WERI-Rb-1 (cell line): ENCODE results near the gene NANOS3.

Experiments
- DNase-seq: peaks from one replicate; pipeline ENCODE4 v3.0.0-alpha.2; 2020
- H3K27ac ChIP-seq: fragments of 250-450 bp; sonication (Bioruptor Pico); 2 replicates; pipeline ENCODE4 v1.5.1; 2020; ENCODE audit warnings: mild to moderate bottlenecking, moderate library complexity
- H3K27me3 ChIP-seq: fragments of 250-450 bp; sonication (Bioruptor Pico); 2 replicates; pipeline ENCODE4 v1.5.1; 2021; ENCODE audit warnings: mild to moderate bottlenecking, low read depth, moderate library complexity; ENCODE audit not compliant: insufficient read depth, severe bottlenecking
- H3K36me3 ChIP-seq: fragments of 250-450 bp; sonication (Bioruptor Pico); 2 replicates; pipeline ENCODE4 v1.5.1; 2020; ENCODE audit warnings: mild to moderate bottlenecking, moderate library complexity
- H3K4me3 ChIP-seq: 2 replicates; pipeline ENCODE4 v1.5.1; 2011; ENCODE audit warnings: low read depth, mild to moderate bottlenecking, control low read depth, low read length
- H3K9me3 ChIP-seq: fragments of 250-450 bp; sonication (Bioruptor Pico); 2 replicates; pipeline ENCODE4 v1.5.1; 2021; ENCODE audit warnings: mild to moderate bottlenecking, moderate library complexity; ENCODE audit not compliant: severe bottlenecking
- TF ChIP-seq, protein P1 (sequence below): IDR thresholded peaks from 2 replicates; pipeline ENCODE4 v1.5.1; 2011; ENCODE audit warnings: low read depth, mild to moderate bottlenecking, control low read depth, inconsistent platforms, low read length

NANOS3 gene

DNA sequence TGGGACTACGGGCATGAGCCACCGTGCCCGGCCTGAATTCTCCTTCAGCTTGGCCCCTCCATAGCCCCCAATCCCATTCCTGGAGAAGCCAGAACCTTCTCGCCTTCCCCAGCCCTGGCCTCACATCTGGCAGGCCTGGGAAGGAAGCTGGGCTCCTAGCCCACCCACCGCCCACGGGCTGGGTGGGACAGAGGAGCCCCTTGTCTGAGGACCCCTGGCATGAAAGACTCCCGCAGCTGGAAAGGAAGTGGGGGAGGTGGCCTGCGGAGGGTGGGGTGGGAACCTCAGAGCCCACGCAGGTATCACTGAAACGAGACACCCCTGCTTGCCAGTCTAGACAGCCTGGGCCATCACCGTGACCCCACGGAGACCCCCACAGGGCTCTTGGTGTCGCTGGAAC lies 7.7 kb upstream of the NANOS3 start:
- H3K4me3 ChIP-seq = no peak overlapping the region
- no peaks in the 10 kb centered on the region; the same call in 1 of the 2 replicates for H3K36me3 ChIP-seq
- TF ChIP-seq, protein P1, sequence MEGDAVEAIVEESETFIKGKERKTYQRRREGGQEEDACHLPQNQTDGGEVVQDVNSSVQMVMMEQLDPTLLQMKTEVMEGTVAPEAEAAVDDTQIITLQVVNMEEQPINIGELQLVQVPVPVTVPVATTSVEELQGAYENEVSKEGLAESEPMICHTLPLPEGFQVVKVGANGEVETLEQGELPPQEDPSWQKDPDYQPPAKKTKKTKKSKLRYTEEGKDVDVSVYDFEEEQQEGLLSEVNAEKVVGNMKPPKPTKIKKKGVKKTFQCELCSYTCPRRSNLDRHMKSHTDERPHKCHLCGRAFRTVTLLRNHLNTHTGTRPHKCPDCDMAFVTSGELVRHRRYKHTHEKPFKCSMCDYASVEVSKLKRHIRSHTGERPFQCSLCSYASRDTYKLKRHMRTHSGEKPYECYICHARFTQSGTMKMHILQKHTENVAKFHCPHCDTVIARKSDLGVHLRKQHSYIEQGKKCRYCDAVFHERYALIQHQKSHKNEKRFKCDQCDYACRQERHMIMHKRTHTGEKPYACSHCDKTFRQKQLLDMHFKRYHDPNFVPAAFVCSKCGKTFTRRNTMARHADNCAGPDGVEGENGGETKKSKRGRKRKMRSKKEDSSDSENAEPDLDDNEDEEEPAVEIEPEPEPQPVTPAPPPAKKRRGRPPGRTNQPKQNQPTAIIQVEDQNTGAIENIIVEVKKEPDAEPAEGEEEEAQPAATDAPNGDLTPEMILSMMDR = no peak
- no peak for DNase-seq
- no peaks in the 10 kb centered on the region for H3K9me3 ChIP-seq
- H3K27me3 ChIP-seq = no peaks in the 10 kb centered on the region
- H3K27ac ChIP-seq = no peak overlapping the region

DNA sequence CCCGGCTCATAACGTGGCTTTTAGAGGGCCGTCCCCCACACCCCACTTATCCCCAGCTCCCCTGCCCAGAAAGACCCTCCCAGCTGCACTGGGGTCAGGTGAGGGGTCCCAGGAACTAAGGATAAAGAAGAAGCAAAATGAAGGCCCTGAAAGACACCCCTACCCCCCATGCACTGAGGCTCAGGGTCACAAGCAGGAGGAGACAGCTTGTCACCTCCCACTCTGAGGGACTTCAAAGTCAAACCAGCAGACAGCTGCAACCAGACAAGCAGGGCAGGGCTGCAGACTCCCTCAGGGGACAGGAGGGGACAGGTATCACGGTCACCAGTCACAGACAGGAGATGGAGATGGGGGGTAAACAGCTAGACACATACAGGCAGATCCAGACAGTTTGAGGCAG lies 6.1 kb upstream of the NANOS3 start:
- no peak overlapping the region for H3K27ac ChIP-seq
- TF ChIP-seq, protein P1 = no peak
- H3K4me3 ChIP-seq = no peak overlapping the region
- no peaks in the 10 kb centered on the region; the same call in 1 of the 2 replicates for H3K36me3 ChIP-seq
- no peak for DNase-seq
- no peaks in the 10 kb centered on the region for H3K9me3 ChIP-seq
- no peaks in the 10 kb centered on the region for H3K27me3 ChIP-seq

DNA sequence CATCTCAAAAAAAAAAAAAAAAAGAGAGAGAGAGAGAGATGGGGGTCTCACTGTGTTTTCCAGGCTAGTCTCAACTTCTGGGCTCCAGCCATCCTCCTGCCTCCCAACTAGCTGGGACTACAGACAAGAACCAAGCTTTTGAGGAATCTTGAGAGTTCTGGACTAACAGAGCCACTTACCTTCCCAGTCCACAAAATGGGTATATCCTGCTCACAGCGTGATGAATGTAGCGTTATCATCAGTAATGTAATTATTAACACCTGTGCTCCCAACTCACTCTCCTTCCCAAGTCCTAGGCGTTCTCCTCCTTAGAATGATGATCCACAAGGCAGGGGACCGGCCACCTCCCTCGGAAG lies 4.6 kb upstream of the NANOS3 start:
- no peak overlapping the region for H3K4me3 ChIP-seq
- TF ChIP-seq, protein P1 = no peak
- H3K9me3 ChIP-seq = no peaks in the 10 kb centered on the region
- H3K27me3 ChIP-seq = no peaks in the 10 kb centered on the region
- no peak overlapping the region for H3K27ac ChIP-seq
- DNase-seq = no peak
- H3K36me3 ChIP-seq = no peaks in the 10 kb centered on the region

DNA sequence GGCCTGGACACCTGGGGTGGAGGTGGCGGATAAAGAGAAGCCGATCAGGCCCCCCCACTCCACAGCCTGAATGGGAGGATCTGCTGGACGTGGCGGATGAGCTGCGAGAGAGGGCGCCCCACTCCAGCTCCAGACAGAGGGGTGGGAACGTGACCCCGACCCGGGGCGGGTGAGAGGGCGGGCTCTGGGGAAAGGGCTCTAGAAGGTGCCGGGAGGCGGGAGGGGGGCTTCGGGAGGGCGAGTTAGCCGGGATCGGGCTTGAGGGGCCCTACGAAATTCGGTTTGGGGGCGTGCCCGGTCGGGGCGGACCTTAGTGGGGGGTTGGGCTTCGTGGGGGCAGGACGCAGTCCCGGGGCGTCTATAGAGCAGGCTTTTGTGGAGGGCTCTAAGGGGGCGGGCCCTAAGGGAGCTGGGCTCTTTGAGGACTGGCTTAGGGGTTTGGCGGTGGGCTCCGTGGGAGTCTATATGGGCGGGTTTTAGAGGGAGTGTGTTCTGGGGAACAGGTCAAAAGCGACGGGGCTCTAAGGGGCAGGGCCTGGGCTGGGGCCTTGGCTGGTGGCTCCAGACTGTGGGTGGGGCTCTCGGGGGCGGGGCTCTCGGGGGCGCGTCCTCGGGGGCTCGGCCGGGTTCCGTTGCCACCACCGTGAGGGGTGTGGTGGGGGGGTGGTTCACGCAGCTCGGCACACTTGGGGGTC lies 4.1 kb upstream of the NANOS3 start:
- TF ChIP-seq, protein P1 = no peak
- no peak overlapping the region for H3K4me3 ChIP-seq
- H3K9me3 ChIP-seq = no peaks in the 10 kb centered on the region
- H3K27me3 ChIP-seq = no peaks in the 10 kb centered on the region
- no peak for DNase-seq
- no peak overlapping the region for H3K27ac ChIP-seq
- H3K36me3 ChIP-seq = no peaks in the 10 kb centered on the region

DNA sequence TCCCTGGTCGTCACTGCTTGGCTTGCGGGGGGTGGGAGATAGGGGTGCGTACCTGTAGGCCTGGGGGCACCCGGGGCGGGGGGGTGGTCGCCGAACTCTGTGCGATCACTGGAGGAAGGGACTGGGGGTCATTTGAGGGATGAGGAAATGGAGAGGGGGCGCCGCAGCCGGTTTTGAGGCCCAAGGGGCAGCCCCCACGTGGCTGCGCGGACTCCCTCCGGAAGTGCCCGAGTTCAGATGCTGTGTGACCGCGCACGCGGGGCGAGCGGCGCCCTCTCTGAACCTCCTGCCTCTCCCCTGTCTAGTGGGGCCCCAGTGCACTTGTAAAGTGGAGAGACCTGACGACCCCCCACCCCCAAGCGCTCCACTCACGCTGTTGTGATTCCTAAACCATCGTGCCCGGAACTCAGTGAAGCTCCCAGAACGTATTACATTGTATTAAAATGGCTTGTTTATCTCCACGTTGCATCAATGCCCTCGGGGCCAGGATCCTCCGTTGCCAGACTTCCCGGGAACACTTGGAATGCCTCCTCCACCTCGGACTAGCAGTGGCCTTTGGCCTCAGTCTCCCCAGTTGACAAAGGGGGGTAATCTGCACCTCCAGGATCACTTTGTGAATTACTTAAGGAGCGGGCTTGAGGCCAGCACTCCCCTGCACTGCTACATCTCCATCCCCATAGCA lies 3.0 kb upstream of the NANOS3 start:
- Histone ChIP-seq H3K27me3 (no peaks in the 10 kb centered on the region), H3K27ac (no peak overlapping the region), H3K9me3 (no peaks in the 10 kb centered on the region), H3K36me3 (no peaks in the 10 kb centered on the region), H3K4me3 (no peak overlapping the region)
- DNase-seq = no peak
- TF ChIP-seq, protein P1 = no peak
